ENCODE results near the gene SLC37A1.
"Not testable (repeated sequence)": the region's sequence is repeated elsewhere in the genome, so short reads cannot be mapped to it uniquely, and the experiment has no call there.

DNA sequence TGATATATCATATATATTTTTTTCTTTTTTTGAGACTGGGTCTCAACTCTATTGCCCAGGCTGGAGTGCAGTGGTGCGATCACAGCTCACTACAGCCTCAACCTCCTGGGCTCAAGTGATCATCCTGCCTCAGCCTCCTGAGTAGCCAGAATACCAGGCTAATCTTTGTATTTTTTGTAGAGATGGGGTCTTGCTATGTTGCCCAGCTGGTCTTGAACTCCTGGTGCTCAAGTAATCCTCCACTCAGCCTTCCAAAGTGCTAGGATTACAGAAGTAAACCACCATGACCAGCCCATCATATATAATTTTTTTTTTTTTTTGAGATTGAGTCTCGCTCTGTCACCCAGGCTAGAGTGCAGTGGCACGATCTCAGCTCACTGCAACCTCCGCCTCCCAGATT, 43.9 kb upstream of the SLC37A1 start:
- not testable (repeated sequence) for TF ChIP-seq POLR2A (IDR thresholded peaks at IDR 0.05; ENCODE audit: low read length); GATA1 (IDR thresholded peaks at IDR 0.05; ENCODE audit: low read depth, low read length)

Data from erythroblast (primary cell).